GM18499 (cell line): ENCODE results near the gene GPR155.
"Not testable (repeated sequence)": the region's sequence is repeated elsewhere in the genome, so short reads cannot be mapped to it uniquely, and the experiment has no call there.

Experiments
- ATAC-seq: cut with Tn5 transposase; IDR thresholded peaks from one replicate; pipeline ENCODE4 v1.9.1; 2021; ENCODE audit warnings: moderate number of reproducible peaks; ENCODE audit not compliant: insufficient read depth, unreplicated experiment

GPR155 gene

GRCh38 chr2:174388706-174389105 lies 98.1 kb downstream of the GPR155 start:
- ATAC-seq = not testable (repeated sequence)

GRCh38 chr2:174385201-174385600 lies 101.6 kb downstream of the GPR155 start:
- no peak for ATAC-seq

- ATAC-seq = no peak
These were observed 103.0 kb downstream of the GPR155 start for GRCh38 chr2:174383796-174384195.
